ENCODE results near the gene CCL4L2.
"Not testable (repeated sequence)": the region's sequence is repeated elsewhere in the genome, so short reads cannot be mapped to it uniquely, and the experiment has no call there.

The CCL4L2 gene

DNA sequence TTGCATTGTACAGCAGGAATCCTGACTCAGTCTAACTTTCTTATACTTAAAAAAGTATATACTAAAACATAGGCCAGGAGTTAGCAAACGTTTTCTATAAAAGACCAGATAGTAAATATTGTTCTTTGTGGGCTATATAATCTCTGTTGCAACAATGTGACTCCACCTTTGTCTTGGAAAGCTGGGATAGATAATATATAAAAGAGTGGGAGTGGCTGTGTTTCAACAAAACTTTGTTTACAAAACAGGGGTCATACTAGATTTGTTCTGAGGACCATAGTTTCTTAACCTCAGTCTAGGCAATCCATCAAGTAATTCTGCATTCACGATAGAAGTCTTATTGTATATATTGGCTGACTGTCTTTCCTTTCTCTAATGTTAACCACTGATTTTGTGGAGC lies 25.4 kb upstream of the CCL4L2 start:
- TF ChIP-seq, protein P1, sequence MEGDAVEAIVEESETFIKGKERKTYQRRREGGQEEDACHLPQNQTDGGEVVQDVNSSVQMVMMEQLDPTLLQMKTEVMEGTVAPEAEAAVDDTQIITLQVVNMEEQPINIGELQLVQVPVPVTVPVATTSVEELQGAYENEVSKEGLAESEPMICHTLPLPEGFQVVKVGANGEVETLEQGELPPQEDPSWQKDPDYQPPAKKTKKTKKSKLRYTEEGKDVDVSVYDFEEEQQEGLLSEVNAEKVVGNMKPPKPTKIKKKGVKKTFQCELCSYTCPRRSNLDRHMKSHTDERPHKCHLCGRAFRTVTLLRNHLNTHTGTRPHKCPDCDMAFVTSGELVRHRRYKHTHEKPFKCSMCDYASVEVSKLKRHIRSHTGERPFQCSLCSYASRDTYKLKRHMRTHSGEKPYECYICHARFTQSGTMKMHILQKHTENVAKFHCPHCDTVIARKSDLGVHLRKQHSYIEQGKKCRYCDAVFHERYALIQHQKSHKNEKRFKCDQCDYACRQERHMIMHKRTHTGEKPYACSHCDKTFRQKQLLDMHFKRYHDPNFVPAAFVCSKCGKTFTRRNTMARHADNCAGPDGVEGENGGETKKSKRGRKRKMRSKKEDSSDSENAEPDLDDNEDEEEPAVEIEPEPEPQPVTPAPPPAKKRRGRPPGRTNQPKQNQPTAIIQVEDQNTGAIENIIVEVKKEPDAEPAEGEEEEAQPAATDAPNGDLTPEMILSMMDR (IDR thresholded peaks at IDR 0.05; ENCODE audit: low read depth, low read length): no peak
- H3K4me3 ChIP-seq (replicated peaks in 1 of 2; ENCODE audit: low read depth in 2 of 2, low read length in 2 of 2): no peak overlapping the region
- no peak for DNase-seq (ENCODE audit: low read depth in 2 of 2)

DNA sequence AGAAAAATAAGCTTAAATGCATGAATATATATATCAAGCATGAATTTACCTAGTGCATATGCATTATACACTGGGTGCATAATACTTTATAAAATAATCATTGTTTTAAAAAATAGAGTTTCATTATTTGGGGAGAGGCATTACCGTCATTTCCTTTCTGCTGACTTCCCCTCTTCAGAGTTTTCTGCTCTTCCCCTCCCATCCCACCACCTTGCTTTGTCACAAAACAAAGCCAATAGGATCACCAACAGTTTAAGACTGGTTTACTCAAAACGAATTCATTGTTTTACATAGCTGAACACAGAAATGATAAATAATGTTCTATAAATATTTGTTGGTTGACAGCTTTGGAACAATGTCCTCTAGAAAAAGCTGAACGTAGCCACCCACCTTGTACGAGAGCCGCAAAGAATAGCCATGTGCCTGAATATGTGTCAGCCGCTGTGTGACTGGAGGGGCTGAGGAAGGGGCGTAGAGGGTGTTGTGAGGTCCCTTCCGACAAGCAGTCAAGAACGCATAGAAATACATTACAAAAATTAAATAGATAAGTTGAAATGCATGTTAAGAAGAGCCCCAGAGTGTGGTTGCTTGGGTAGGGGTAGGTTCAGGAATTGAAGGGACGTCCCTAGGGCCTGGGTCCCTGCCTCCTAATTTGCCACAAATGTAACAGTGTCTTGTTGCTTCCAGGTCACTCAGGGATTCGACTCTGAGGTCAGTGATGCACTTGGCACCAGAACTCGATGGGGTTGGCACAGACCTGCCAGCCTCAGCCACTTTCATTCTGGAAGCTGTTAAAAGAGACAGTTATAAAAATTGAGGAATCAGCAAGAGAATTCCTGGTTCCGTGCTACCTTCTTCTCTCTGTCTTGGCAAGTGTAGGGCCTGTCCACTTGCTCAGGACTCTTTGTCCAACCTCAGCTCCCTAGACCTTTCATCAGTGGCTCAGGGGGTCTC lies 23.8 kb upstream of the CCL4L2 start:
- not testable (repeated sequence) for H3K4me3 ChIP-seq (replicated peaks in 1 of 2; ENCODE audit: low read depth in 2 of 2, low read length in 2 of 2); DNase-seq (ENCODE audit: low read depth in 2 of 2)

DNA sequence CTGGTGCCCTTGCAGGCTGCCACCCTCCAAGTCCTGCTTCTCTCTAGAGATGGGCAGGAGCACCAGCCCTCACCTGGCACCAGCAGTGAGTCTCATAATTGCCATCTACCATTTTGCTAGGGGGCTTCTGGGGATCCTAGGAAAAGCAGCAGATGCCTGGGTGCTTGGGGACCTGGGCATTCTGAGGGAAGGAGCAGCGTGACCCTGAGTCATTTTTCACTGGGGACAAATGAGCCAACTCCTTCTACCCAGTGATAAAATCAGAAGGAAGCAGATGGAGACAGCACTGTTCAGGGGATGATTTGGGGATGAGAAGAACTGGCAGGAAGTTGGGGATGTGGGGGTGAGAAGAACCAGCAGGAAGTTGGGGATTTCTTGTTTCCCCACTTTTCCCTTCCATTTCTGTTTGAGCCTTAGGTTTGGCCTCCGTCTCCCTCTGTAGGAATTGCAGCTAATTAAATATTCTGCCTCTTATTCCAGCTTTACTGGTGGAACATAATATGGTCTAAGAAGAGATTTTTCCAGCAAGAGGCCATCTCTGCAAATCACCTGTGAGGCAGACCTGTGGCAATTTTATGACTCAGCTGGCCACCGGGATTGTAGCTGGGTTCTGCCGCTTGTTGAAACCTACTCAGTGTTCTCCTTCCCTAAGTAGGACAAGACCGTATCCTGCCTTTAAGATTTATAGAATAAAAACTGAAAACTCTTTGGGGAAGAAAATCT lies 22.8 kb upstream of the CCL4L2 start:
- H3K4me3 ChIP-seq (replicated peaks in 1 of 2; ENCODE audit: low read depth in 2 of 2, low read length in 2 of 2); DNase-seq (ENCODE audit: low read depth in 2 of 2): not testable (repeated sequence)

DNA sequence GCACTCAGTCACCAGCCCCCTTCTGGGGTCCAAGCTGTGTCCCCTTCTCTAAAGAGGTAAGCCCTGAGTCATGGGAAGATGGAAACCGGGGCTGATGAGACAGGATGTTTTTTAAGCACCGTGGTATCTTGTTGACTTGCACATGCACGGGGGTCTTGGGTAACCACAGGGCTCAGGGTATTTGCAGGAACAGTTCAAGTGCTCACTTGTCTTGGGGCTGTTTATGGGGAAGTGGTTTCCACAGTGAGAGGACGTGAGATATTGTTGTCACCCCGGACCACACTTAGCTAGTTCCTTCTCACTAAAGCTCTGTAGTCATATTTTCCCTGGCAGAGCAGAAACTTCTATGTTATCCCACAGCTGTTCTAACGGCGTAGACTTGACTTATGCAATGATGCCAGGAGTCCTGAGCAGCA lies 22.0 kb upstream of the CCL4L2 start:
- TF ChIP-seq, protein P1 (IDR thresholded peaks at IDR 0.05; ENCODE audit: low read depth, low read length): no peak
- H3K4me3 ChIP-seq (replicated peaks in 1 of 2; ENCODE audit: low read depth in 2 of 2, low read length in 2 of 2): no peak overlapping the region
- no peak for DNase-seq (ENCODE audit: low read depth in 2 of 2)

DNA sequence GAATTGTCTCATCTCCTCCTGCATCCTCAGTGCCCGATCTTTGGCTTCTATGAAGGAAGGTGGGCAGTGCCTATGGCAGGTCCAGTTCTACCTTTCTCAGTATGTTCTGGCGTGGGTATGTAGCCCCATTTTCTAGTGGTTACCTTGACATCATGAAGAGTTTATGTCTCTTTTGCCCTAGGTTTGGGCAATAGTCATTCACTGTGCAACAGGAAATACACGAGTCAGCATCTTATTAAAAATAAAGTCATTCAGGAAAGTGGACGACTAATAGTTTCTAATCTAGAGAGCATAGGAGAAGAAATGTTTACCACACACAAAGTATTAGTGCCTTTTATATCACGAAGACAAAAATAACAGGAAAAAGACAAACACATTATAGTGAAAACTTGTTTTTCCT lies 20.9 kb upstream of the CCL4L2 start:
- DNase-seq (ENCODE audit: low read depth in 2 of 2); H3K4me3 ChIP-seq (replicated peaks in 1 of 2; ENCODE audit: low read depth in 2 of 2, low read length in 2 of 2): not testable (repeated sequence)

DNA sequence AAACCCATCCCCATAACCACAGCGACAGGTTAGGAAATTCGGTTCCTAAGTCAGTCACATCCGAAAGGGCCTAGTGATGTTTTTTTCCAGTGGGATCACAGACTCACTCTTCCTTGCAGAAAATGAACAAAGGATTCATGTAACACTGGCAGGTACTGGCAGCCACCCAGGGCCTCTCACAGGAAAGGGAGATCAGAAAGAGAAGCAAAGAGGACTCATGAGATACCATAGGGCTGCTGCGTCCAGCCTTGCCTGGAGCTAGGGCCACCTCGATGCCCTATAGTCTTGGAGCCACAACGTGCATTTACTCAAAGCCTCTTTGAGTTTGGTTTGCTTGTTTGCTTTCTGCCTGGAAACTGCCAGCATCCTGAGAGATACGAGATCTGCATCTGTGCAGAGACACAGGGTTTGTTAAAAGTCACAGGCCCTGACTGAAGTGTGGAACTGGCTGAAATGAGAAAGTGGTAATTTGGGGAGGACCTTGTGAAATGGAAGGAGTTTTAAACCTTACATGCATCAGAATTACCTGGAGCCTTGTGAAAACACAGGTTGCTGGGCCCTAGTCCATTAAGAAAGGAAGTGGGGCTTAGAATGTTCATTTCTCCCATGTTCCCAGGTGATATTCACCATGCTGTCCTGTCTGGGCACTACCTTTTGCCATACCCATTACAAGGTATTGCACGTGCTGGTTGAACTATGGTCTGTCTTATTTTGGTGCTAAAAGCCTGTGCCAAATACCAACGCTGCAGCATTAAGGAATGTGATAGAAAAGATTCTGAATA lies 20.1 kb upstream of the CCL4L2 start:
- not testable (repeated sequence) for H3K4me3 ChIP-seq (replicated peaks in 1 of 2; ENCODE audit: low read depth in 2 of 2, low read length in 2 of 2); DNase-seq (ENCODE audit: low read depth in 2 of 2)

DNA sequence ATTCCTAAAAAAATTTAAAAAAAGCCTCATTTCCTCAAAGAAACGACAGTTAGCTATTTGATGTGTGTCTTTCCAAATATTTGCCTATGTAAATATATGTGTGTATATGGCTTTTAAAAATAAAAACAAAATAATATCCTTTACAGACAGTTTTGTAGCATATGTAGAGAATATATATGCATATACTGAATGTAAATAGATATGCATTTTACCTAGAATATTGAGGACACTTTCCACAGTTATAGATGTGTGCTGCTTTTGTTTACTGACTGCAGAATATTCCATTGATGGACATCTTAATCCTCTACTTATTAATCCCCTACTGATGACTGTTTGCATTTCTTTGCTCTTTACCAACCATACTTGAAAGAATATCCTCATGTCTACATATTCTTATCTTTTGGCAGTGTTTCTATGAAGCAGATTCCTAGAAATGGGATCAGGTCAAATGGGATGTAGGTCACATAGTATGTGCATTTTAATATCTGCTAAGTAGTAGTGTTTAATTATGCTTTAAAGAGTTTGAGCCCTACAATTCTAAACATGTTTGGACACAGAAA lies 17.6 kb upstream of the CCL4L2 start:
- H3K4me3 ChIP-seq (replicated peaks in 1 of 2; ENCODE audit: low read depth in 2 of 2, low read length in 2 of 2): no peak overlapping the region
- no peak for DNase-seq (ENCODE audit: low read depth in 2 of 2)
- TF ChIP-seq, protein P1 (IDR thresholded peaks at IDR 0.05; ENCODE audit: low read depth, low read length): no peak

DNA sequence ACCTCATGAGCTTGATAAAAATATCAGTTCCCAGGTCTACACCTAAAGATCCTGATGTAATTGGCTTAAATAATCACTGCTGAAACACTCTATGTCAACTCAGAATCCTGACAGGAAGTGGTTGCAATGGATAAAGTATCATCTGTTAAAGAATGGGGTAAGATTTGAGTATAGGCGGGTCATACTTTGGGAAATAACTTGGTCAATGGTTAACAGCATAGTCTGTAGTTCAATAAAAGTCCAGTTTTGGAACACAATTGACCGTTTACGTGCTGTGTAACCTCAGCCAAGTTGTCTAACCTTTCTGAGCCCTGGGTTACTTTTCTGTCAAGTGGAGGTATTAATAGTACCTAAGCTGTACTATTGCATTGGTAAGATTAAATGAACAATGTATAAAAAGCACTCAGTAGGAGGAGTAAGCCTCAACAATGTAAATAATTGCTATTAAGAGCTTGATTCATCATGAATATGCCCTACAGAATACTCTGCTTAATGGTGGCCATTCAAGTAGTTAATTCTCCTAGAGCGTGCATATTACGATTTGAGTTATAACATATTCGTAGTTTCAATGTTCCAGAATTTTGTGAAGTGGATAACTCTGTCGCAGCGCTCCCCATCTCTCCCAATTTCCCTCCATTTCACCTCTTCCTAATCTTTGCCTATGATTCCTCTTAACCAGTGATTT lies 16.6 kb upstream of the CCL4L2 start:
- H3K4me3 ChIP-seq (replicated peaks in 1 of 2; ENCODE audit: low read depth in 2 of 2, low read length in 2 of 2); DNase-seq (ENCODE audit: low read depth in 2 of 2): not testable (repeated sequence)

DNA sequence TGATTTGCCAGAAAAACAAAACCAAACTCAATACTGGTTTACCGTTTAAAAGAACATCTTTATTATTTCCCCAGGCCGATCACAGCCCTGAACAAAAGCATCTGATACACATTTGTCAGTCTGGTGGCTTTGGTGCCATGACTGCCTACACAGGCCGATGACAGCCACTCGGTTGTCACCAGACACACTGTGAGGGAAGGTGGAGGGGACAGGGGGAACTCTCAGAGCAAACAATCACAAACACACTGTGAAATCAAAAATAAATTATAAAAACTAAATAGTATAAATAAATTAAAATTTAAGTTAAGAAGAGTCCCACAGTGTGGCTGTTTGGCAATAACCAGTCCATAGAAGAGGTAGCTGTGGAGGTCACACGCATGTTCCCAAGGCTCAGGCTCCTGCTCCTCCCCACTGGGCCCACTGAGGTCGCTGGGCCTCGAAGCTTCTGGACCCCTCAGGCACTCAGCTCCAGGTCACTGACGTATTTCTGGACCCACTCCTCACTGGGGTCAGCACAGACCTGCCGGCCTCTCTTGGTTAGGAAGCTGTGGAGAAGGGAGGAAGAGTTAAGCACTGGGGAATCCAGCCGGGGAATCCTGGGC lies 15.9 kb upstream of the CCL4L2 start:
- DNase-seq (ENCODE audit: low read depth in 2 of 2); H3K4me3 ChIP-seq (replicated peaks in 1 of 2; ENCODE audit: low read depth in 2 of 2, low read length in 2 of 2): not testable (repeated sequence)
